Hindlimb muscle (tissue), 1 donor: ENCODE data around the gene TMEM43. TPM values are rescaled to one million over a fixed set of nuclear protein-coding genes. Genes with fewer than 3 reads are reported as not detected.

ENCODE experiments used
- DNase-seq: peaks from one replicate; pipeline ENCODE4 v3.0.0-alpha.2; 2013
- polyA plus RNA-seq: library from polyadenylated mRNA; unstranded; fragments of 120-200 nt; gene quantifications from one replicate; pipeline ENCODE4 v1.2.1, GENCODE V29; 2013; ENCODE audit not compliant: insufficient read length

TMEM43 gene
- polyA plus RNA-seq, 1 donor: 45.6 TPM

DNA sequence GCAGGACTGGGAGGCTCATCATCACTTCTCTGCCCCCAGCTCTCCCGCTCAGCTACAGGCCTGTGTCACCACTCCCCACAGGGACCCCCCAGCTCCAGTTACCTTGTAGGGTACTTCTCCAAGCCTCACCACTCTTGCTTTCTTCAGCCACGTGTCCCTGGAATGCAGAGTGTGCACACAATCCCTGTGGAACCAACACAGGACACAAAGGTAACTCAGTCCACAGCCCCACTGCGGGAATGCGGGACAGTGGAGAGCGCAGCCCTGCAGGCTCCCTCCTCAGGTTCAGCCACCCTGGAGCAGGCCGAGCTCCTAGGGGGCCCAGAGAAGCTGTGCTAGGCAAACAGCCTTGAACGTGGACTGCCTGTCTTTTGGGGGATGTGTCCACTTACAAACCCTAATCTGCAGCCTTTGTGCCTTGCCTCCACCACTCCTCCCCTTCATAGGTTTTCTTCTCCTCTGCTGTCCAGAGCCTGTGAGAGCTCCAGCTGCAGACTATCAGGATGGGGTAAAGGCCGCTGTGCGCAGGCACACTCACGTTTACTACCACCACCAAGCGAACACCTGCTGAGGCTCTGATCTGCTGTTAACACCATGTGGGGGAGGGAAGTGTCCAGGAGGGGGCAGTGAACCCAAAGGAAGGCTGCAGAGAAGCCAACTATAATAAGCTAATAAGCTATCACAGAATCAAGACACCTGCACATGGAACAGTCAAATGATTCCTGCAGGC is 27.5 kb downstream of the TMEM43 start:
- no peak for DNase-seq

DNA sequence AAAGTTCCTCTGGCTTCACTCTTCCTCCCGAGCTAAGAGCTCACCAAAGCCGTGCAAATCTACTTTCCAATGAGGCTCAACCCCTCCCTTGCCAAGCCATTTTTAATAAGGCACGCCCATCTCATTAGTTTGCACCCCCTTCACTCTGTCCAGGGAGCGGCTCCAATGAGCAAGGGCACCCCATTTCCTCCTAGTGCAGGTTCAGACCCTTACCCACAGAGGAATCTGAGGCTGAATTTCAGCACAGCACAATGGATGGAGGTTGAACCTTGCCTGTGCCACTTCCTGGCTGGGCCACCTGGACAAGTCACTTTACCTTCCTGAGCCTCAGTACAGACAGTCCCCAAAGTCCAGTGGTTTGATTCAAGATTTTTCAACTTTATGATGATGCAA is 28.1 kb downstream of the TMEM43 start:
- DNase-seq: no peak

DNA sequence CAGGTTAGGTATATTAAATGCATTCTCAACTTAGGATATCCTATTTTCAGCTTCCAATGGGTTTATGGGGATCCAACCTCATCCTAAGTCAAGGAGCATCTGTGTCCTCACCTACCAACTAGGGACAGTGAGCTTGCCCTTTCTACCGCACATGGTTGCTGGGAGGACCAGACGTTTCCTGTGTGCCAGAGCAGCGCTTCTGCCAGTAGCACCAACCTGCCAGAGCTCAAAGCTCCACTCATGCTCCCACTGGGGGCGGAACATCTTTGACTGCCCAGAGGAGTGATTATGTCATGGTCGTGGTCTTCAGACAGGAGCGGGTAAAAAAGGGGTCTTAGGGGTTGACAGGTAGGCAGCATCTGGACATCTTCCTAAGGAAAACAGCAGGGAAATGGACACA is 28.8 kb downstream of the TMEM43 start:
- DNase-seq: no peak

DNA sequence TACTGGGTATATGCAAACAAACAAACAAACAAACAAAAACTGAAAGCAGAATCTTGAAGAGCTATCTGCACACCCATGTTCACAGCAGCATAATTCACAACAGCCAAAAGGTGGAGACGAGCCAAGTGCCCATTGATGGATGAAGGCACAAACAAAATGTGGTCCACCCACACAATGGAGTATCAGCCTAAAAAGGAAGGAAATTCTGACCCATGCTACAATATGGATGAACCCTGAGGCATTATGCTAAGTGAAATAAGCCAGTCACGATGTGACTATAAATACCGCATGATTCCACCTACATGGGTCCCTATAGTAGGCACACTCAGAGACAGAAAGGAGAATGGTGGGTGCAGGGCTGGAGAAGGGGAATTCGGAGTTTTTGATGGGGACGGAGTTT is 29.4 kb downstream of the TMEM43 start:
- no peak for DNase-seq

DNA sequence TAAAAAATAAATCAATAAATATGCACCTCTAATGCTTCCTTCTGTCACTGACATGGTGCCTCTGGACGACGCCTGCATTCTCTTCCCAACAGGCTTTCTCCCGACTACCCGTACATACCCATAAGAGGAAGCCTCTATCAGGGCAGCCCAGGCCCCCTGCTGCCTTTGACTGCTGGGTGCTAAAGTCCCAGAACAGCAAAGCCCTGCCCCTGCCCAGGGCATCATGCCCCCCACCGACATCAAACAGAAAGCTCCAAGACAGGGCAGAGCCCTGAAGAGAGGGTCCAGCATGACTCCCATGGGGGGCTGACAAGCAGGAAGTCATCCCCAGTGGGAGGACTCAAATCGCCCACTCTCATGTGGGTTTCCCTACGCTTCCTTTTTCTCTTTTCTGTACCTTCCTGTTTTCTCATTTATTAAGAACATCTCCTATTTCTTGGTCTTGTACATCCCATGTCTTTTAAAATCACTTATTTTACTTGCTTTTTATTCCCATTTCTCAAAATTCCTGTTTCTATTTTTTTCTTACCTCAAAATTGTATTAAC is 30.1 kb downstream of the TMEM43 start:
- DNase-seq: no peak

DNA sequence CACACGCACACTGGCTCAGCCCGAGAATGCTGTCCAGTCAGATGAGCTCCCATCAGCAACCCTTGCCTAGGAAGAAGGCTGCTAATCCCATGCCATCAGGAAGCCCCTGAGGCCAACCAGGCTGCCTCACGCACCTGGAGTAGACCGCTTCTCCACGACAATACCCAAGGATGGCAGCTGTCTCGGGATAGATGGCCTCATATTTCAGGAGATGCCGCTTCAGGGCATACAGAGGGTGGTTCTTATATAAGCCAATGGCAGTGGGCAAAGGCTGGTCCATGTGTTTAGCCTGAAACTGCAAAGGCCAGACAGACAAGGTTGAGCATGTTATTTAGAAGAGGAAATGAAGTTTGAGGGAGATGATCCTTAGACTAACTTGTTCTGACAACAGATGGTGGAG is 31.3 kb downstream of the TMEM43 start:
- no peak for DNase-seq

DNA sequence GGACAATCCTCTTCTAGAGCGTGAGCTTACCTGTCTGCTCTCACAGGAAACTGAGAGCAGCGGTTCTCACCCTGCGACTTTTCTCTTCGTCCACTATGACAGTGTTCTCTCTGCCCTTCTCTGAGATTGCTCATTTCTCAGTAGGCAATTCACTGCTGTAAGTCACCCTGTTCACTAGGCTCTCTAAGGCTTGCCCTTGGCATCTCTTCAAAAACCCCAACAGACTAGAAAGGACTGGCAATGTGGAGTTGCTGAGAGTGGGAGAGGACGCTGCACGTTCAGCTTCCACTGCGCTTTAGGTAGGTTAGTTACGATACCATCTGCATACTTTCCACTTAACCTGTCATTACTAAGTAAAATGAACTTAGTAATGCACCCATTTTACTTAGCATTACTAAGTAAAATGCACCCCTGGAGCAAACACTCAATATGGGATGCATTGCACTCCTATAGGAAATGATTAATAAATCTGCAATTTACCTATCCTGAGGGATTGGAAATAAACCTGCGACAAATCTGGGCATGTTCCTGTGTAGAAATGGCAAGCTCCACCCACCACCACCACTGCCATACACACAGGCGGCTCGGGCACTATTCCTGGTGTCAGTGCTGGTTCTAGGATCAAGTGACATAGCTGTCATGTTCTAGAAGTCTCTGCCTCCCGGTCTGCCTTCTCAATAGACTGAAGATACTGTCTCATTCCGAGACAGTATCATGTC is 32.1 kb downstream of the TMEM43 start:
- no peak for DNase-seq

DNA sequence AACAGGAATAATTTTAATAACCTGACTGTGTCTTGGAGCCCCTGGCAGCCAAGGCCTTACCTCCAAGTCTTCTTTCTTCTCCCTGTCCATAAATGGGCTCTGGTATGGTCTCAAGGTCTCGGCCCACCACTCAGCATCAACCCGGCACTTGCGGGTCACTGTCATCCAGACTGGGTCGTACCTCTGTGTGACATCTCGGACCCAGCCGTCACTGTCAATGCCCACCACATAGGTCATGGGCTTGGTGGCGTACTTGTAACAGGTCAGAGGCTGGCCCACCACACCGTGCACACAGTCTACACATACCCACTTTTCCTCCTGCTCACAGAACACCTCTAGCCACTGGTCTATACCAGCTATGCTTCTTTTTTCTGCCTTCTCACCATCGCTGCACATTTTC is 33.1 kb downstream of the TMEM43 start:
- DNase-seq: no peak

DNA sequence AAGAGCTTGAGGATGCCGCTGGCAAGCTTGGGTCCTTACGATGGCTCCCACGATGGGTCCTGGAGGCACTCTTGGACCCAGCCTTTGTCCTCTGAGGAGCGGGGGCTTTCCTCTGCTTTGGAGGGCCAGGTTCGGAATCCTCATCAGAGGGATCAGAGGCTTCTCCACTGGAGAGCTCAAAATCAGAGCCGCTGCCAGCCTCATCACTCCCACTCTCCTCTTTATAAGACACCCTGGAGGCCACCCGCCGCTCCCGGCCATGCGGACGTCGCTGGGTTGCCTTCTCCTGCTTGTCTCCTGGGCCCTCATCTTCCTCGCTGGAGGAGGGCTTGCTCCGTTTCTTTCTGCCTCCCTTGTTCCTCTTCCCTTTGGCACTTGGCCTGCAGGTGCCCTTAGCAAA is 33.5 kb downstream of the TMEM43 start:
- no peak for DNase-seq

DNA sequence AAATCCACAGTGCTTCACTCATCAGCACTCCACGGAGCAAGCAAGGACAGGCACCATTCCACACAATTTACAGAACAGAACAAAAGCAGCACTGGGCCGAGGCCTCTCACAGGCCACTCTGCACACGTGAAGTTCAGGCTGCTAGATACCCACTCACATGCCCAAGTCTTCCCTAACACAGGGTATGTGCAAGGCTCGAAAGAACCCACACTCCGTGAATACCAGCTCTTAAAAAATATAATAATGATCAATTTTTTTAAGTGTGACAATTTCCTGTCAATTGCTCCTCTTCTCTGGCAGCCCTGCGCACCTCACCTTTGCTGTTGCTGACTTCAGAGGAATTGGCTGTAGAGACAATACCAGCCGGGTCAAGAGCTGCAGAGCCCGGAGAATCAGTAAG is 34.6 kb downstream of the TMEM43 start:
- no peak for DNase-seq

DNA sequence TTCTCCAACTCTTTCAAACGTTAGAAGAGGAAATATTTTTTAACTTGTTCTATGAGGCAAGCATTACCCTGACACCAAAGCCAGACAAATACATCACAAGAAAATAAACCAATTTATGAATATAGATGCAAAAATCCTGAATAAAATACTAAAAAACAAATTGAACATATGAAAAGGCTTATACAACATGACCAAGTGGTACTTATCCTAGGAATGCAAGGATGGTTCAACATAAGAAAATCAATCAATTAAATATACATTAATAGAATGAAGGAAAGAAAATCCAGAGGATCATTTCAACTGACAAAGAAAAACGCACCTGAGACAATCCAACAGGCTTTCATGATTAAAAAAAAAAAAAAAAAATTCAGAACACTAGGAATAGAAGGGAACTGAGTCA is 36.4 kb downstream of the TMEM43 start:
- no peak for DNase-seq

DNA sequence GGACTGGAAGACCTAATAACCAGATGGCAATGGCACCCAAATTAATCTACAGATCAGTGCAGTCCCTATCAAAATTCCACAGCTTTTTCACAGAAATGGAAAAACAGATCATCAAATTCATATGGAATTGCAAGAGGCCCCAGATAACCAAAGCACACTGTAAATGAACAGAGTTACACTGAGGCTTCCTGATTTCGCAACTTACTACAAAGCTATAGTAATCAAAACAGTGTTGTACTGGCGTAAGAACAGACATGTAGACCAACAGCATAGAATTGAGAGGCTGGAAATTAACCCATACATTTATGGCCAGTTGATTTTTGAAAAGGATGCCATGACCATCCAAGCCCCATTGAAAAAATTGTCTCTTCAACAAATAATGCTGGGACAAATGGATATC is 37.3 kb downstream of the TMEM43 start:
- DNase-seq: no peak

DNA sequence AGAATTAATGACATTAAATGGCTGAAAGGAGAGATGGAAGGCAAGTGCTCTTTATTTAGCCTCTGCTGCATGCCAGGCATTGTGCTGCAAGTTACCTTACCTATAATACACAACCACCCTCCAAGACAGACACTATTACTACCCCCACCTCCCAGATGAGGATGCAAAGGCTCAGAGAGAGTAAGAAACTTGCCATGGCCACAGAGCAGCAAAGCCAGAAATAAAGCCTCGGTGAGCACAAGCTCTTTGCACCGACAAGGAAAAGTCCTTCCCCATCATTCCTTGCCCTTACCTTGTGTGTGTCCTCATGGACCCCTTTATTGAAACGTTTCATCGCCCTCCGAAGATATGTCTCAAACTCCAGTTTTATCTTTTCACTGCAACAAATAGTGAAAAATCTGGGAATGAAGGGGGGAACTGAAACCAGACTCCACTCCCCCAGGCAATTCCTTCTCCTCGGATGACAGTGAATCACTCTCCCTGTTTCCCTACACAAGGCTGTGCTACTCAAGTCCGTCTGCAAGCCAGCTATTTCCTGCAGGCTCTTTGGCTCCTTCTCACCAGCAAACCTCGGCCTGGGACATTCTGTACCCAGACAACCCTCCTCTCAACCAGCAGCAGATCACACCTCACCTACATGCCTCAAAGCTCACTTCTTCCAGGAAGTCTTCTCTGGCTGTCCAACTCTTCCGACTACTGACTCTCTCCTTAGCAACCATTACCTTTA is 42.2 kb downstream of the TMEM43 start:
- DNase-seq: no peak

DNA sequence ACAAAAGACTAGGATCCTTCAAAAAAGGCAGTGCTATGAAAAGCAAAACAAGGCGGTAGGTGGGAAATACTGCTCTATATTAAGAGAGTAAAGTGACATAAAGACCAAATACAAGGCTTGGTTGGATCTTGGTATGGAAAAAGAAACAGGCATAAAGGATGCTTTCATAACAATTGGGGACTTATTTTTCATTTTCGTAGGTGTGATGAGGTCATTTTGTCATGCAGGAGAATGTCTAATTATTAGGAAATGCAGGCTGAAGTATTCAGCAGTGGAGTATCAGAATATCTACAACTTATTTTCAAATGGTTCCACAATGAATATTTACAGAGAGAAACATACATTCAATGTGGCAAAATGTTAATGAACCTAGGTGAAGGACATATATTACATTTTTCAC is 44.6 kb downstream of the TMEM43 start:
- no peak for DNase-seq

DNA sequence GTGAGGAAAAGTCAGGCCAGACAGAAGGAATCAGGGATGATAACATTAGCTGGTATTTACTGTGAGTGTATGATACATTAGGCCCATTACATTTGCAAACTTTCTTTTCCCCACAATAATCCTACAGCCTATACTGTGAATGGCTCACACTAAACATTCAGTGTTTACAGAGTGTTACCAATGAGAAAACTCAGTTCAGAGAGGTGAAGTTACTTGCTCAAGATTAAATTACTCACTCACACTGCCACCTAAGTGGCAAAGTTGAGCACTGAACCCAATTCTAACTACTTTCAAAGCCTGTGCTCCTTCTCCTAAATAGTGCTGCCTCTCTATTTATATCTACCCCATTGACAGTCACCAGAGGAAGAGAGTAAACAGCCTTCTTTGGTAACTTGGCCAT is 45.0 kb downstream of the TMEM43 start:
- no peak for DNase-seq

DNA sequence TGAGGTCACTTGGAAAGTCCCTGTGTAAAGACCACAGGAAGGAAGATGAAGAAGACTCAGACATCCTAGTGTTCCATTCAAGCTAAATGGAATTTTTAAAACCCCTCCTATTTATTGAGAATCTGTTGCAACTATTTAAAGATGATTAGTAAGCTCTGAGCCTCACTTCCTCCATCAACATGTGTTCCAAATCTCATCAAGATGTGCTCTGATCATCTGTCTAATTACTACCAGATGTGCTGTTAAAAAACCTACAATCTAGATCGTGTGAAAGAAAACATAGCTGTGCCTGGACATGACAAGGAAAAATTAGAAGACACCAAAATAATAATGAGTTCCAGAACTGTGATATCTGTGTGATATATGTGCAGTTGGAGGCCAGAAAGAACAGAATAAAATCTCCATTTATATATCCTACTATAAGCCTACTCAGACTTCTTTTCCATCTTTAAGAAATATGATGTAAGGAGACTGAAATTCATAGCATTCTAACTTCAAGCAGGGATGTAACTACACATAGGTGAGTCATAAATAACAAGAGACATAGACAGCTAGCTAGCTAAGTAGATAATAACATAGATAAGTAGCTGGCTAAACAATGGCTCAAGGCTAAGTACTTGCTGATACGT is 45.8 kb downstream of the TMEM43 start:
- no peak for DNase-seq

DNA sequence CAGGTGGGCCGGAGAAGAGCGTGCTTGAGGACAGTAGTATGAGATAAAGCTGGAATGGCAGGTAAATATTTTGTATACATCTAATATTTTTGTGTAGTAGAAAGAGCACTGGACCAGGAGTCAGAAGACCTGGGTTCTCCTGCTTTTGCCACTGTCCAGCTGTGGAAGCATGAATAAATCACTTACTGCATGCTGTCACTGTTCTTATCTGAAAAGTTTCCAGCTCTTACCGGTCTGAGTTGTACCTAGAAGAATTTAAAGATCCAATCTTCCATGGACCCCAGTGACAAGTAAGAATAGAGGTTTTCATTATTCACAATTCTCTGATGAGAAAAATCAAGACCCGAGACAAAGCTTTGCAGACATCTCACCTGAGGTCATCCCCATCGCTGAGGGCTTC is 47.6 kb downstream of the TMEM43 start:
- DNase-seq: no peak

DNA sequence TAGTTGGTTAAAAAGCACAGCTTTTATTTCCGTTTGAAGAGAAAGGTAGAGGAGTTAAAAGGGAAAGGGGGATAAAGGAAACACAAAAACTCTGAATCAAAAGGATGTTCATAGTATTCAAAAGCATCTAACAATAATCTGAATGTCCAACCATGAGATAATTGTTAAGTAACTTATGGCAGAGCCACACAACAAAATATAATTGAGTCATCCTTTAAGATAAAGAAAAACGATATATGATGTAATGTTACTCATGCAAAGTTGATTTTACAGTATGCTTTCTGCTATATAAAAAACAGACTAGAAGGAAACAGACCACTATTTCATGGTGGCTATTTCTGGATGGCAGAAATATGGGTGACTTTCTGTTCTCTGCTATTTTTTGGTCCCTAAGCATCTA is 49.6 kb downstream of the TMEM43 start:
- no peak for DNase-seq

DNA sequence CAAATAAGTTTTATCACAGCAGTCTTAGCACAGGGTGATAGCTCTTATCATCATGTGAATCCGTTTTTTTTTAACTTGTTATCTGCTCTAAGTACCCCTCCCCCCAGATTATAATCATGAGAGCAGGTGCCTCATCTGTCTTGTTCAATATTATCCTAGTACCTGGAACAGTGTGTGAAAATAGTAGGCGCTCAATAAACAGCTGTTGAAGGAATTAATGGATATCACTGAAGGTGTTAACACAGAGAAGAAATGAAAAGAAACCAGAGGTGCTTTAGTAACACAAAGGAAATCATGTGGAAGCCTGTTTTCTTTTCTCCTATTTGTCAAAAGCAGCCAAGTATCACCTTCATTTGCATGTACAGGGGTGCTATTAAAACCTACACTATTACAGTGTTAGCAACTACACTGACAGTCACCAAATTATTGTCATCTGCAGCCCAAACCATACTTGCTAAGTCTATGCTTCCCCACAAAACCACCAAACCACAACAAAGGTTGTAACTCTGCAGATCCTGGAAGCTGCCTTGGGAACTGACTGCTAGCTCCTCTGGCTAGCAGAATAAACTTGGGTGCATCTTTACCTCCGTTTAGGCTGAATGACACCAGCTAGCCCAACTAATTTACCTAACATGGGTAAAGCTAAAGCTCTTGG is 50.7 kb downstream of the TMEM43 start:
- DNase-seq: no peak

DNA sequence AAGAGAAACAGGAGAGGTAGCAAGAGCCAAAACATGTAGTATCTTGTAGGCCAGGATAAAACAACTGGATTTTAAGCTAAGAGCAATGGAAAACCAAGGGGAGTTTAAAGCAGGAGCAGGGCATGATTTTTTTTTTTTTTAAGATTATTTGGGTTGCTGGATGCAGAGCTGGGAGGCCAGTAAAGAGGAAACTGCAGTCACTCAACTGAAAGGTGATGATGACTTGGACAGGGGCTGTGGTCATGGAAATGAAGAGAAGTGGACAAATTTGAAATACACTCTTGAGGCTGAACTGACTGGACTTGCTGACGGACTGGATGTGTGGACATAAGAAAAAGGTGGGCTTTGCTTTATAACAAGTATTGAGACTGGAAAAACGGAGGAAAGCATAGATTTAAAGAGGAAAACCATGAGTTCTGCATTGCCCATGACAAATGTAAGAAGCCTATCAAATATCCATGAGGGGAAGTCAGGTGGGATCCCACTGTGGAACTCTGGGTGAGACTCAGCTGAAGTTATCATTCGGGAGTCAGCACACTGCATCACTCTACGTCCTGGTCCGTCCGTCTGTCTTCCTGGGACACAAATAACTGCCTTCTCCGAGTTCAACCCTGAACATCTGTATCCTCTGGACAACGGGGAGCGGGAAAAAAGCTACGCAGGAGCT is 52.9 kb downstream of the TMEM43 start:
- no peak for DNase-seq

DNA sequence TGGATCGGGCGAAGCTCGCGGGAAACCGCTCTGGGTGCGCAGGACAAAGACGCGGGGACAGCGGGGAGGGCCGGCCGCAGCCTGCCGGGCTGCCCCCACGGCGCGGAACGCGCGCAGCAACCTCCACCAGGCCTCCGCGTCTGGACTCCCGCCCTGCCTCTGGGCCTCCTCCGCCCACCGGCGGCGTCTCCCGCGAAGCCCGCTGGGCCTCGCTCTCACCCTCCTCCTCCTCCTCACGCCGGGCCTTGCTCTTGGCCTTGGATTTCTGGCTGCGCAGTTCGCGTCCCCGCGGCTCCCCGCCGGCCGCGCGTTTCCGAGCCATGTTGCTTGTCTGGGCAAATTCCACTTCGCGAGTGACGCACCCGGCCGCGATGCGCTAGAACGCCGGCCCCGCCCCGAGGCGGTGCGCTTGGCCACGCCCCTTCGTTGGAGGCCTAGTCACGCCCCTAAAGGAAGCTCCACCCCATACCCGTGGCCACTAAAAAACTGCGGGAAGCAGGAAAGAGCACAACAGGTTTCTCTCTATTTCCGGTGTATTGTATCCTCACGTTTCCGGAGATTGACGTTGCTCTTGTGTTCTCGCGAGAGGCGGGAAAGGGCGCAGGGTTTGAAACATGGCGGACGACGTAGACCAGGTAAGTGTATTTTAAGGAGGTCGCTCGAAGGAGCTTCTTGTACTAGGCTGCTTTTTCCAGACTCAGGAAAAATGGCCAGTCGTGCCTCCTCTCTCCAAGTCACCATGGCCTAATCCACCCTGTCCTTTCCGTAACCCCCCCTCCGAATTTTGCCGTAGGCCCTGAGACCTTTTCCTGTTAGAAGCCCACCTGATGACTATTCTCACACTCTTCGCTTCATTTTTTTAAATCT is 53.6 kb downstream of the TMEM43 start, which contains the start of the genes LSM3 and XPC:
Gene LSM3 (plus strand): TSS at position 571 of the 867 bp plus-strand sequence. CDS start 44 bp downstream, at position 615.
Gene XPC (minus strand): TSS at position 355 of the 867 bp plus-strand sequence. CDS start 33 bp downstream, at position 322.
- DNase-seq: peak; percentile 98
